ENCODE data around the gene ANO4. TPM values are rescaled to one million over a fixed set of nuclear protein-coding genes. Genes with fewer than 3 reads are reported as not detected.

ANO4 gene
- total and polyA plus RNA-seq, 8 donors, result 0.37 TPM; not detected in 7

DNA sequence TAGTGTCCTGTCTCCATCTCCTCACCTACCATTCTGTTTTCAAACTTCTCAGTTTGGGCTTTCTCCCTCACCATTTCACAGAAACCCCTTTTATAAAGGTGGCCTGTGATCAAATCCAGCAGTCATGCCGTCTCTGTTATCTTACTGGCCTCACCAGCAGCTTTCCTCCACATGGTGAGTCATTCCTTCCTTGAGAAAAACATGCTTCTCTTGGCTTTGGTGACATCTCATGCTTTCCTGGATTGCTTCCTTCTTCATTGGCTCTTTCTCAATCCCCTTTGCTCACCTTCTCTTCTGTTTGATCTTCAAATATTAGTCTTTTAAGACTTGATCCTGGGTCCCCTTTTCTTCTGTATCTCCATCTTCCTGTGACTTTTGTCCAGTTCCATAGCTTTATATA lies 164.9 kb downstream of the ANO4 start:
- Histone ChIP-seq H3K36me3 (no peaks in the 10 kb centered on the region), H3K27ac (no peak overlapping the region), H3K27me3 (no peaks in the 10 kb centered on the region), H3K4me3 (no peak overlapping the region), H3K9me3 (no peaks in the 10 kb centered on the region), H3K4me1 (peaks cover 0 to 4% (median 0%) of the 10 kb centered on the region in 4 donors)
- no peak for DNase-seq
- no peak for TF ChIP-seq POLR2AphosphoS5 (IDR thresholded peaks at IDR 0.05)
- TF ChIP-seq, protein P1, sequence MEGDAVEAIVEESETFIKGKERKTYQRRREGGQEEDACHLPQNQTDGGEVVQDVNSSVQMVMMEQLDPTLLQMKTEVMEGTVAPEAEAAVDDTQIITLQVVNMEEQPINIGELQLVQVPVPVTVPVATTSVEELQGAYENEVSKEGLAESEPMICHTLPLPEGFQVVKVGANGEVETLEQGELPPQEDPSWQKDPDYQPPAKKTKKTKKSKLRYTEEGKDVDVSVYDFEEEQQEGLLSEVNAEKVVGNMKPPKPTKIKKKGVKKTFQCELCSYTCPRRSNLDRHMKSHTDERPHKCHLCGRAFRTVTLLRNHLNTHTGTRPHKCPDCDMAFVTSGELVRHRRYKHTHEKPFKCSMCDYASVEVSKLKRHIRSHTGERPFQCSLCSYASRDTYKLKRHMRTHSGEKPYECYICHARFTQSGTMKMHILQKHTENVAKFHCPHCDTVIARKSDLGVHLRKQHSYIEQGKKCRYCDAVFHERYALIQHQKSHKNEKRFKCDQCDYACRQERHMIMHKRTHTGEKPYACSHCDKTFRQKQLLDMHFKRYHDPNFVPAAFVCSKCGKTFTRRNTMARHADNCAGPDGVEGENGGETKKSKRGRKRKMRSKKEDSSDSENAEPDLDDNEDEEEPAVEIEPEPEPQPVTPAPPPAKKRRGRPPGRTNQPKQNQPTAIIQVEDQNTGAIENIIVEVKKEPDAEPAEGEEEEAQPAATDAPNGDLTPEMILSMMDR (IDR thresholded peaks at IDR 0.05), result no peak
- TF ChIP-seq EP300 (IDR thresholded peaks at IDR 0.05), result no peak
- TF ChIP-seq POLR2A (IDR thresholded peaks at IDR 0.05), result no peak
- 9 to 27% (median 19%) methylated on average over 1 of the region's 1 CpG for WGBS, 5 donors
- intact Hi-C loops (cut with DNase I; ENCODE audit: low total_unique reads), result no loop called here

DNA sequence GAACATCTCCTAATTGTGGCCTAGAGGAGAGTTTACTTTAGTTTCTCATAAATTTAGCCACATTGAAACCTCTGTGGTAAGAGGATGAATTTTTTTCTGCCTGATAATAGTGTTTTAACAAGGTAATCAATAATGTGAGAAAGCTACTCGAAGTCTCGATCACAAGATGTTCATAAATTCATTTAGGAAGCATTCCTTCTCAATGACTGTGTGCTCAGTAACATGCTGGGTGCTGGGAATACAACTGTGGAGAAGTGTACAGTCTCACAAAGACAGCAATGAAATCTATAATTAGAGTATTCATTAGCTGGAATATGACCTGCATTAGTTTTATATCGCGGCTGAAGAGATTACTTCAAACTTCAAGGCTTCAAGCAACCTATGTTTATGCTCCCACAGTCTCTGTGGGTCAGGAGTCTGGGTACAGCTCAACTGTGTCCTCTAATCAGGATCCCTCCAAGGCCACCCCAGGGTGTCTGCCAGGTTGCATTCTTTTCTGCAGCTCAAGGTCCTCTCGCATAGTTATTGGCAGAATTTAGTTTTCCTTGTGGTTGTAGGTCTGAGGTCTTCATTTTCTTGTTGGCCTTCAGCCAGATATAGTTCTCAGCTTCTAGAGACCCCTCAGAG lies 167.6 kb downstream of the ANO4 start:
- TF ChIP-seq, protein P1 (IDR thresholded peaks at IDR 0.05), result no peak
- TF ChIP-seq POLR2AphosphoS5 (IDR thresholded peaks at IDR 0.05) (no peak), EP300 (IDR thresholded peaks at IDR 0.05) (no peak), POLR2A (IDR thresholded peaks at IDR 0.05) (no peak)
- Histone ChIP-seq H3K36me3 (no peaks in the 10 kb centered on the region), H3K4me3 (no peak overlapping the region), H3K27me3 (no peaks in the 10 kb centered on the region), H3K4me1 (peaks cover 0 to 4% (median 0%) of the 10 kb centered on the region in 4 donors), H3K9me3 (no peaks in the 10 kb centered on the region), H3K27ac (no peak overlapping the region)
- 80 to 88% (median 84%) methylated on average over 5 of the region's 5 CpGs for WGBS, 5 donors
- DNase-seq, result no peak
- intact Hi-C loops (cut with DNase I; ENCODE audit: low total_unique reads), result no loop called here

DNA sequence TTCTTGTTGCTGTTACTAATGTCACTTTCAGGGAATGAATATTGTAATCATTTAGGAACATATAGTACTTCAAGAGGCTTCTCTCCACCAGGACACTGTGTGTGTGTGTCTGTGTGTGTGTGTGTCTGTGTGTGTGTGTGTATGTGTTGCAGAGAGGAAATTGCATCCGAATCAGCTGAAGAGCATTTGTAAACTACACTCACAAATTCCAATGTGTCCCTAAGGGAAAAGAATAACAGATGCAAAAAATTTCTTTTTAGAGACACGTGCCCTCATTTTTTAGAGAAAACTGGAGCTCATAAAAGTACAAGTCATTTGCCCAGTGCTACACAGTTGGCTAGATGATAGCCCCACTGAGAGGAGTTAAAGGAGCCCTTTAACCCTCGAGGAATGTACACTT lies 168.8 kb downstream of the ANO4 start:
- TF ChIP-seq EP300 (IDR thresholded peaks at IDR 0.05) (no peak), POLR2A (IDR thresholded peaks at IDR 0.05) (no peak), POLR2AphosphoS5 (IDR thresholded peaks at IDR 0.05) (no peak)
- TF ChIP-seq, protein P1 (IDR thresholded peaks at IDR 0.05), result no peak
- Histone ChIP-seq H3K27ac (no peak overlapping the region), H3K4me3 (no peak overlapping the region), H3K36me3 (no peaks in the 10 kb centered on the region), H3K9me3 (no peaks in the 10 kb centered on the region), H3K4me1 (peaks cover 0 to 4% (median 0%) of the 10 kb centered on the region in 4 donors), H3K27me3 (no peaks in the 10 kb centered on the region)
- no peak for DNase-seq
- intact Hi-C loops (cut with DNase I; ENCODE audit: low total_unique reads), result no loop called here
- 22 to 63% (median 59%) methylated on average over 3 of the region's 3 CpGs for WGBS, 5 donors

DNA sequence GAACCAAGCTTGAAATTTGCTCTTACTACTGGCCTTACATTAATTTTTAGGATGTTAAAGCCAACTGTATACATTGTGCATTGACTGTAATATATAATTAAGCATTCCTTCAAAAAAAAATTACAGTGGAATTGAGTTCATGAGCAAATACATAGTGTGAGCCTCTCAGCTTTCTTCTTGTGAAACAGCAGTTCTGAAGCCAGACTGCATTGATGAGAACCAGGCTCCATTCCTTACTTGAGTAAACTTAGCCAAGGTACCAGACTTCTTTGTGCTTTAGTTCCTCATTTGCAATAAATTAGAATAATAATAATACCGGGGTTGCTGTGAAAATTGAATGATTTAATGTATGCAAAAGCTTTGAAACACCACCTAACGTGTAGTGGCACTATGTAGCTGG lies 169.5 kb downstream of the ANO4 start:
- Histone ChIP-seq H3K27ac (no peak overlapping the region), H3K4me1 (peaks cover 0 to 4% (median 0%) of the 10 kb centered on the region in 4 donors), H3K27me3 (no peaks in the 10 kb centered on the region), H3K36me3 (no peaks in the 10 kb centered on the region), H3K9me3 (no peaks in the 10 kb centered on the region), H3K4me3 (no peak overlapping the region)
- TF ChIP-seq, protein P1 (IDR thresholded peaks at IDR 0.05), result no peak
- TF ChIP-seq POLR2AphosphoS5 (IDR thresholded peaks at IDR 0.05) (no peak), EP300 (IDR thresholded peaks at IDR 0.05) (no peak), POLR2A (IDR thresholded peaks at IDR 0.05) (no peak)
- peak in 1 of 2 donors; percentile 15 for DNase-seq
- 38 to 44% (median 41%) methylated on average over 2 of the region's 2 CpGs for WGBS, 5 donors
- intact Hi-C loops (cut with DNase I; ENCODE audit: low total_unique reads), result no loop called here

All from stomach (tissue), 9 donors.